GM12864 (cell line): ENCODE results near the gene ELF1.
"Not testable (repeated sequence)": the region's sequence is repeated elsewhere in the genome, so short reads cannot be mapped to it uniquely, and the experiment has no call there.

Experiments used
- DNase-seq: peaks from one replicate; pipeline ENCODE4 v3.0.0-alpha.2; 2011; ENCODE audit warnings: low read depth
- H3K4me3 ChIP-seq: 2 replicates; pipeline ENCODE4 v1.5.1; 2011; ENCODE audit warnings: mild to moderate bottlenecking, low read depth, low read length, control low read depth
- TF ChIP-seq, protein P1 (sequence below): IDR thresholded peaks from 2 replicates; pipeline ENCODE4 v1.5.1; 2011; ENCODE audit warnings: low read depth, mild to moderate bottlenecking, moderate library complexity, low read length, control low read depth, inconsistent platforms; ENCODE audit errors: missing control alignments

ELF1 gene

DNA sequence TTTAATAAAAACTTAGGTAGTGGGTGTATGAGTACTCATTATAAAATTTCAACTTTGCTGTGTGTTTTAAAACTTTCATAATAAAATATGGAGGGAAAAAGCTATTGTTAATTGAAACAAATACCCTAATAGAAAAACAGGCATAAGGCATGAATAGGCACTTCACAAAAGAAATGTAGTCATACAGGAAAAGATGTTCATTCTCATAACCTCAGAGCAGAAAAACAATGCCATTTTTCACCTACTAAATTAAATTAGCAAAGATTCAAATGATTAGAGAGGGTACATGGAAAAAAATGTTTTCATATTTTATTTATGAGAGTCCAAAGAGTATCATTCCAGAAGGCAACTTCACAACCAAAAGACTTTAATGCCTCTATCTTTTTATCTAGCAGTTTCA is 20.6 kb upstream of the ELF1 start:
- no peak for DNase-seq
- TF ChIP-seq, protein P1, sequence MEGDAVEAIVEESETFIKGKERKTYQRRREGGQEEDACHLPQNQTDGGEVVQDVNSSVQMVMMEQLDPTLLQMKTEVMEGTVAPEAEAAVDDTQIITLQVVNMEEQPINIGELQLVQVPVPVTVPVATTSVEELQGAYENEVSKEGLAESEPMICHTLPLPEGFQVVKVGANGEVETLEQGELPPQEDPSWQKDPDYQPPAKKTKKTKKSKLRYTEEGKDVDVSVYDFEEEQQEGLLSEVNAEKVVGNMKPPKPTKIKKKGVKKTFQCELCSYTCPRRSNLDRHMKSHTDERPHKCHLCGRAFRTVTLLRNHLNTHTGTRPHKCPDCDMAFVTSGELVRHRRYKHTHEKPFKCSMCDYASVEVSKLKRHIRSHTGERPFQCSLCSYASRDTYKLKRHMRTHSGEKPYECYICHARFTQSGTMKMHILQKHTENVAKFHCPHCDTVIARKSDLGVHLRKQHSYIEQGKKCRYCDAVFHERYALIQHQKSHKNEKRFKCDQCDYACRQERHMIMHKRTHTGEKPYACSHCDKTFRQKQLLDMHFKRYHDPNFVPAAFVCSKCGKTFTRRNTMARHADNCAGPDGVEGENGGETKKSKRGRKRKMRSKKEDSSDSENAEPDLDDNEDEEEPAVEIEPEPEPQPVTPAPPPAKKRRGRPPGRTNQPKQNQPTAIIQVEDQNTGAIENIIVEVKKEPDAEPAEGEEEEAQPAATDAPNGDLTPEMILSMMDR, result no peak

GRCh38 chr13:41036557-41036956 is 17.4 kb upstream of the ELF1 start:
- H3K4me3 ChIP-seq, DNase-seq: not testable (repeated sequence)

More for the DNA sequence above, 20.6 kb upstream of the ELF1 start:
- no peak overlapping the region for H3K4me3 ChIP-seq

- H3K4me3 ChIP-seq, result no peak overlapping the region
- TF ChIP-seq, protein P1, result no peak
- no peak for DNase-seq
These were observed 15.8 kb upstream of the ELF1 start for GRCh38 chr13:41034881-41035280.

- TF ChIP-seq, protein P1, result no peak
- no peak overlapping the region for H3K4me3 ChIP-seq
- no peak for DNase-seq
These were observed 15.3 kb upstream of the ELF1 start for GRCh38 chr13:41034382-41034781.

- DNase-seq, result no peak
- no peak overlapping the region for H3K4me3 ChIP-seq
- TF ChIP-seq, protein P1, result no peak
These were observed 13.7 kb upstream of the ELF1 start for GRCh38 chr13:41032691-41033376.

- H3K4me3 ChIP-seq, result no peak overlapping the region
- TF ChIP-seq, protein P1, result peak; percentile 18
- no peak for DNase-seq
These were observed 10.5 kb upstream of the ELF1 start for GRCh38 chr13:41029629-41030028.

DNA sequence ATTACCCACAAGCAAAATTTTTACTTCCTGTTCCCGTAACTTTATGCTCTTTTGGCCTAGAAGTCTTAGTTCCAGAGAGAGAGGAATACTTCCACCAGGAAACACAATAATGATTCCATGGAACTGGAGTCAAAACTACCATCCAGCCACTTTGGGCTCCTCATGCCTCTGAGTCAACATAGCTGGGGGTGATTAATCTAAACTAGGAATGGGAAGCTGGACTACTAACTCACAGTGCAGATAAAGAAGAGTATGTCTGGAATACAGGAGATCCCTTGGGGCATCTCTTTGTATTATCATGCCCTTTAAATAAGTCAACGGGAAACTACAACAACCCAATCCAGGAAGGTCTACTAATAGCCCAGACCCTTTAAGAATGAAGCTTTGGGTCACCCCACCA is 8.9 kb upstream of the ELF1 start:
- H3K4me3 ChIP-seq, result no peak overlapping the region
- TF ChIP-seq, protein P1, result no peak
- DNase-seq, result no peak
